CD8-positive, alpha-beta memory T cell (primary cell): ENCODE data around the gene ARFIP1. TPM values are rescaled to one million over a fixed set of nuclear protein-coding genes. Genes with fewer than 3 reads are reported as not detected.

Experiments used
- CTCF ChIA-PET: fragments of 350-600 bp; sonication (Branson Sonifier 250); formaldehyde crosslinking; loops from one replicate; lab custom pipeline; 2021; ENCODE audit warnings: antibody characterized with exemption; lab: Charles Lee
- POLR2A ChIA-PET: fragments of 350-600 bp; sonication (Branson Sonifier 250); formaldehyde crosslinking; loops from one replicate; lab custom pipeline; 2021; ENCODE audit warnings: antibody characterized with exemption; lab: Charles Lee
- DNase-seq, 5 donors: peaks; one replicate each; pipeline versions ENCODE4 v3.0.0 to v3.0.0-alpha.2; 2020 to 2022; ENCODE audit warnings: mixed read lengths in 1 of 5
- H3K27ac ChIP-seq: one replicate; pipeline ENCODE4 v1.7.0; 2013; ENCODE audit warnings: low read depth, mild to moderate bottlenecking, low read length, moderate library complexity
- H3K27me3 ChIP-seq: 2 replicates; pipeline ENCODE4 v1.7.0; 2013; ENCODE audit warnings: low read length, mild to moderate bottlenecking; ENCODE audit not compliant: insufficient read depth, poor library complexity, severe bottlenecking
- H3K36me3 ChIP-seq: 2 replicates; pipeline ENCODE4 v1.7.0; 2013; ENCODE audit warnings: mild to moderate bottlenecking, low read length, moderate library complexity; ENCODE audit not compliant: insufficient read depth
- H3K4me1 ChIP-seq: 2 replicates; pipeline ENCODE4 v1.7.0; 2013; ENCODE audit warnings: mild to moderate bottlenecking, low read length, moderate library complexity; ENCODE audit not compliant: insufficient read depth
- H3K4me3 ChIP-seq: 2 replicates; pipeline ENCODE4 v1.7.0; 2013; ENCODE audit warnings: mild to moderate bottlenecking, low read length
- H3K9me3 ChIP-seq: 2 replicates; pipeline ENCODE4 v1.7.0; 2013; ENCODE audit warnings: mild to moderate bottlenecking, low read length
- H3K27ac Mint-ChIP-seq, 8 donors: one replicate each; pipeline ENCODE4 v1.8.0; 2020 to 2021; ENCODE audit warnings: mixed read lengths in 8 of 8, mild to moderate bottlenecking in 6 of 8, inconsistent platforms in 3 of 8, moderate library complexity in 3 of 8
- H3K27me3 Mint-ChIP-seq, 2 donors: one replicate each; pipeline ENCODE4 v1.8.0; 2020 to 2021; ENCODE audit warnings: mixed read lengths in 2 of 2, mild to moderate bottlenecking in 1 of 2, moderate library complexity in 1 of 2
- H3K36me3 Mint-ChIP-seq, 3 donors: one replicate each; pipeline ENCODE4 v1.8.0; 2020 to 2021; ENCODE audit warnings: mixed read lengths in 3 of 3, inconsistent platforms in 1 of 3, mild to moderate bottlenecking in 1 of 3
- H3K4me1 Mint-ChIP-seq, 3 donors: one replicate each; pipeline ENCODE4 v1.8.0; 2020 to 2021; ENCODE audit warnings: mixed read lengths in 3 of 3, inconsistent platforms in 1 of 3, mild to moderate bottlenecking in 1 of 3
- H3K4me3 Mint-ChIP-seq, 7 donors: one replicate each; pipeline ENCODE4 v1.8.0; 2020 to 2021; ENCODE audit warnings: mixed read lengths in 7 of 7, mild to moderate bottlenecking in 6 of 7, moderate library complexity in 4 of 7, inconsistent platforms in 2 of 7
- H3K9me3 Mint-ChIP-seq, 5 donors: one replicate each; pipeline ENCODE4 v1.8.0; 2020 to 2022; ENCODE audit warnings: mixed read lengths in 5 of 5, mild to moderate bottlenecking in 3 of 5, moderate library complexity in 2 of 5, inconsistent platforms in 1 of 5
- polyA plus RNA-seq: library from polyadenylated mRNA; unstranded; fragments of 300-500 nt; fragmentation: Illumina TruSeq; gene quantifications from one replicate; pipeline ENCODE4 v1.2.3, GENCODE V29; 2021
- total RNA-seq, 2 experiments: library from RNA; stranded (reverse); gene quantifications; one replicate each; pipeline ENCODE4 v1.2.3, GENCODE V29; 2021

Gene ARFIP1
- total and polyA plus RNA-seq, 3 experiments from 2014 or later, result 13.1 to 15.3 (median 14.0) TPM

- no peaks in the 10 kb centered on the region for H3K27me3 ChIP-seq
- Mint-ChIP-seq H3K36me3 (no peaks in the 10 kb centered on the region), H3K4me3 (no peak overlapping the region), H3K4me1 (peaks cover 0 to 8% (median 5%) of the 10 kb centered on the region in 3 donors), H3K27me3 (peaks cover 0 to 5% of the 10 kb centered on the region in 2 donors), H3K9me3 (no peaks in the 10 kb centered on the region), H3K27ac (no peak overlapping the region)
- CTCF ChIA-PET, result no interaction called here
- POLR2A ChIA-PET, result no interaction called here
- no peak for DNase-seq
- no peaks in the 10 kb centered on the region for H3K9me3 ChIP-seq
- H3K4me1 ChIP-seq, result no peaks in the 10 kb centered on the region
- H3K27ac ChIP-seq, result no peak overlapping the region
- no peaks in the 10 kb centered on the region for H3K36me3 ChIP-seq
- no peak overlapping the region for H3K4me3 ChIP-seq
These were observed 182.0 kb downstream of the ARFIP1 start for GRCh38 chr4:152961773-152962115.

Other genes starting within 250 kb of the ARFIP1 start
- 10 to 100 TPM; 46.6 to 54.3 TPM for gene FBXW7, start 243.9 kb upstream of the ARFIP1 start, total RNA-seq
- gene FBXW7, start 243.9 kb upstream of the ARFIP1 start, polyA plus RNA-seq, result 42.7 TPM
- gene TMEM154, start 100.0 kb upstream of the ARFIP1 start, total RNA-seq, result 10 to 100 TPM; 11.5 to 12.5 TPM
- 35.1 TPM for gene TMEM154, start 100.0 kb upstream of the ARFIP1 start, polyA plus RNA-seq
- gene TIGD4, start 224 bp upstream of the ARFIP1 start, total RNA-seq, result under 1 TPM; 0.60 to 0.68 TPM
- 0.29 TPM for gene TIGD4, start 224 bp upstream of the ARFIP1 start, polyA plus RNA-seq
- under 1 TPM; 0.04 TPM for gene FHDC1, start 156.4 kb downstream of the ARFIP1 start, total RNA-seq
- not detected for gene FHDC1, start 156.4 kb downstream of the ARFIP1 start, polyA plus RNA-seq